Endothelial cell of coronary artery (primary cell): ENCODE data around the gene TAF11L8. TPM values are rescaled to one million over a fixed set of nuclear protein-coding genes. Genes with fewer than 3 reads are reported as not detected.

ENCODE experiments used
- total RNA-seq: library from RNA; depleted of rRNA; stranded (reverse); fragments of >200 nt; gene quantifications from 2 replicates; pipeline ENCODE4 v1.2.3, GENCODE V29; 2014

Gene TAF11L8
- total RNA-seq, result not detected in 2 replicates

DNA sequence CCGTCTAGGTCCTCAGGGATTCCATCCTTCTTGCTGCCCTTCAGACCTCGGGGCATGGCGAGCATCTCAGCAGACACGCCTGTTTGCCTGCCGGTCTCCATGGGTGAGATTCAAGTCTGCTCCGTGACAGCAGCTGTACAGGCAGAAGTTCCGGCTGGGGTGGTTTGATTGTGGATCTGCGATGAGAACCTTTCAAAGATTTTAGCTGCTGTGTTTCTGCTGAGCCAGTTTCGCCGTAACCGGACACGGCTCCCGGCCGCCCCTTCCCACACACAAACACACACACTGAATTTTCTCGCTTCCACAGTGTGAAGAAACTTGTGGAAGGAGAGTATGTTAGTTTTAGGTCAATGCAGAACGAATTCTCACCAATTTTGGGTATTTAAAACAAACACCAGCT, at the start of gene TAF11L8:
Gene TAF11L8, minus strand, starts transcription at position 101 of the 400 bp plus-strand sequence.

DNA sequence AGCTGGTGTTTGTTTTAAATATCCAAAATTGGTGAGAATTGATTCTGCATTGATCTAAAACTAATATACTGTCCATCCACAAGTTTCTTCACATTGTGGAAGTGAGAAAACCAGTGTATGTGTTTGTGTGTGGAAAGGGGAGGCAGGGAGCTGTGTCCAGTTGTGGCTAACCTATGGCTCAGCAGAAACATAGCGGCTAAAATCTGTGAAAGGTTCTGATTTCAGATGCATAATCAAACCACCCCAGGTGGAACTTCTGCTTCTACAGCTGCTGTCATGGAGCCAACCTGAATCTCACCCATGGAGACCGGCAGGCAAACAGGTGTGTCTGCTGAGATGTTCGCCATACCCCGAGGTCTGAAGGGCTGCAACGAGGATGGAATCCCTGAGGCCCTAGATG, 43.4 kb upstream of the TAF11L8 start, which contains the start of gene TAF11L14:
Gene TAF11L14, plus strand, starts transcription at position 301 of the 400 bp plus-strand sequence.

DNA sequence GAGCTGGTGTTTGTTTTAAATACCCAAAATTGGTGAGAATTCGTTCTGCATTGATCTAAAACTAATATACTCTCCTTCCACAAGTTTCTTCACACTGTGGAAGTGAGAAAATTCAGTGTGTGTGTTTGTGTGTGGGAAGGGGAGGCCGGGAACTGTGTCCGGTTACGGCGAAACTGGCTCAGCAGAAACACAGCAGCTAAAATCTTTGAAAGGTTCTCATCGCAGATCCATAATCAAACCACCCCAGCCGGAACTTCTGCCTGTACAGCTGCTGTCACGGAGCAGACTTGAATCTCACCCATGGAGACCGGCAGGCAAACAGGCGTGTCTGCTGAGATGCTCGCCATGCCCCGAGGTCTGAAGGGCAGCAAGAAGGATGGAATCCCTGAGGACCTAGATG, 41.0 kb upstream of the TAF11L8 start, which contains the start of gene TAF11L13:
Gene TAF11L13, plus strand, starts transcription at position 301 of the 400 bp plus-strand sequence.

DNA sequence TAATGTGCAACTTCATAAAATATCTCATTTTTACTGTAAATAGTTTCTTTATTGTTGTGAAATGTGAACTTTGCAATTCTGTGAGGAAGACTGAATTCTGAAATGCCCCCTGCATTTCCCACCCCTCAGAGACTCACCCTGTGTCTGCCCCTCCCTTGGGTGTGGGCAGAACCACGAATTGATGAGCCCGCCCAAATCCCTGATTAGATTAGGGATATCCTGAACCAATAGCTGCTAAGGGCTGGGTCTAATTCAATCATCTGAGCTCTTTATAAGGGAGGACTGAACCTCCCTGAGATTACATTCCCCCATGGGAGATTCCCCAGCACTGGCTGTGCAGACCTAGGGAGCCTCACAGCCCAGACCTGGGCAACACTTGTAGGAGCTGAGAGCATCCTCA, 19.3 kb upstream of the TAF11L8 start, which contains the start of gene TAF11L12:
Gene TAF11L12, plus strand, starts transcription at position 301 of the 400 bp plus-strand sequence.

DNA sequence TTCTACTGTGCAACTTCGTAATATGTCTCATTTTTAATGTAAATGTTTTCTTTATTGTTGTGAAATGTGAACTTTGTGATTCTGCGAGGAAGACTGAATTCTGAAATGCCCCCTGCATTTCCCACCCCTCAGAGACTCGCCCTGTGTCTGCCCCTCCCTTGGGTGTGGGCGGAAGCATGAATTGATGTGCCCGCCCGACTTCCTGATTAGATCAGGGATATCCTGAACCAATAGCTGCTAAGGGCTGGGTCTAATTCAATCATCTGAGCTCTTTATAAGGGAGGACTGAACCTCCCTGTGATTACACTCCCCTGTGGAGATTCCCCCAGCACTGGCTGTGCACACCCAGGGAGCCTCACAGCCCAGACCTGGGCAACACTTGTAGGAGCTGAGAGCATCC, 13.1 kb upstream of the TAF11L8 start, which contains the start of gene TAF11L11:
Gene TAF11L11, plus strand, starts transcription at position 304 of the 400 bp plus-strand sequence.

GRCh38 chr5:17597728-17598127, 7.0 kb upstream of the TAF11L8 start, which contains the start of gene TAF11L10:
TAF11L10 (minus strand) TSS chr5:17597828.

DNA sequence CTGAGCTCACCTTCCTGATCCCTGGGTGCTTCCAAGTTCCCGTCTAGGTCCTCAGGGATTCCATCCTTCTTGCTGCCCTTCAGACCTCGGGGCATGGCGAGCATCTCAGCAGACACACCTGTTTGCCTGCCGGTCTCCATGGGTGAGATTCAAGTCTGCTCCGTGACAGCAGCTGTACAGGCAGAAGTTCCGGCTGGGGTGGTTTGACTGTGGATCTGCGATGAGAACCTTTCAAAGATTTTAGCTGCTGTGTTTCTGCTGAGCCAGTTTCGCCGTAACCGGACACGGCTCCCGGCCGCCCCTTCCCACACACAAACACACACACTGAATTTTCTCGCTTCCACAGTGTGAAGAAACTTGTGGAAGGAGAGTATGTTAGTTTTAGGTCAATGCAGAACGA, 3.5 kb upstream of the TAF11L8 start, which contains the start of gene TAF11L9:
Gene TAF11L9, minus strand, starts transcription at position 140 of the 400 bp plus-strand sequence.

GRCh38 chr5:17585658-17586057, 5.1 kb downstream of the TAF11L8 start, which contains the start of gene TAF11L7:
TAF11L7 (minus strand) TSS chr5:17585758.

Other genes with a start within 250 kb of the TAF11L8 start
- not detected in 2 replicates for gene TAF11L2, start 92.7 kb downstream of the TAF11L8 start, total RNA-seq
- not detected in 2 replicates for gene TAF11L3, start 72.6 kb downstream of the TAF11L8 start, total RNA-seq
- gene TAF11L4, start 69.2 kb downstream of the TAF11L8 start, total RNA-seq, result not detected in 2 replicates
- not detected in 2 replicates for gene TAF11L5, start 65.7 kb downstream of the TAF11L8 start, total RNA-seq
- gene TAF11L6, start 62.3 kb downstream of the TAF11L8 start, total RNA-seq, result not detected in 2 replicates
- gene TAF11L7, start 5.2 kb downstream of the TAF11L8 start, total RNA-seq, result not detected in 2 replicates
- gene TAF11L9, start 3.4 kb upstream of the TAF11L8 start, total RNA-seq, result not detected in 2 replicates
- not detected in 2 replicates for gene TAF11L10, start 6.9 kb upstream of the TAF11L8 start, total RNA-seq
- not detected in 2 replicates for gene TAF11L11, start 13.2 kb upstream of the TAF11L8 start, total RNA-seq
- not detected in 2 replicates for gene TAF11L12, start 19.4 kb upstream of the TAF11L8 start, total RNA-seq
- not detected in 2 replicates for gene TAF11L13, start 41.1 kb upstream of the TAF11L8 start, total RNA-seq
- gene TAF11L14, start 43.5 kb upstream of the TAF11L8 start, total RNA-seq, result not detected in 2 replicates